GM13977 (cell line): ENCODE measurements around the gene CEBPE.

Source experiments
- DNase-seq: peaks from one replicate; pipeline ENCODE4 v3.0.0; 2012; ENCODE audit warnings: low spot score
- CTCF ChIP-seq: IDR thresholded peaks from 2 replicates; pipeline ENCODE4 v1.5.1; 2012; ENCODE audit warnings: mild to moderate bottlenecking, control low read depth; ENCODE audit not compliant: insufficient read depth; ENCODE audit errors: extremely low read depth, missing control alignments
- in situ Hi-C: fragments of 300-500 bp; cut with MboI; formaldehyde crosslinking; loops from one replicate; pipeline ENCODE4 v1.12.0; 2022; ENCODE audit warnings: low sequenced_read_pairs, low pct_unique_long_range_greater_than_20kb, mixed read lengths, inconsistent platforms; ENCODE audit not compliant: unreplicated experiment

CEBPE gene

DNA sequence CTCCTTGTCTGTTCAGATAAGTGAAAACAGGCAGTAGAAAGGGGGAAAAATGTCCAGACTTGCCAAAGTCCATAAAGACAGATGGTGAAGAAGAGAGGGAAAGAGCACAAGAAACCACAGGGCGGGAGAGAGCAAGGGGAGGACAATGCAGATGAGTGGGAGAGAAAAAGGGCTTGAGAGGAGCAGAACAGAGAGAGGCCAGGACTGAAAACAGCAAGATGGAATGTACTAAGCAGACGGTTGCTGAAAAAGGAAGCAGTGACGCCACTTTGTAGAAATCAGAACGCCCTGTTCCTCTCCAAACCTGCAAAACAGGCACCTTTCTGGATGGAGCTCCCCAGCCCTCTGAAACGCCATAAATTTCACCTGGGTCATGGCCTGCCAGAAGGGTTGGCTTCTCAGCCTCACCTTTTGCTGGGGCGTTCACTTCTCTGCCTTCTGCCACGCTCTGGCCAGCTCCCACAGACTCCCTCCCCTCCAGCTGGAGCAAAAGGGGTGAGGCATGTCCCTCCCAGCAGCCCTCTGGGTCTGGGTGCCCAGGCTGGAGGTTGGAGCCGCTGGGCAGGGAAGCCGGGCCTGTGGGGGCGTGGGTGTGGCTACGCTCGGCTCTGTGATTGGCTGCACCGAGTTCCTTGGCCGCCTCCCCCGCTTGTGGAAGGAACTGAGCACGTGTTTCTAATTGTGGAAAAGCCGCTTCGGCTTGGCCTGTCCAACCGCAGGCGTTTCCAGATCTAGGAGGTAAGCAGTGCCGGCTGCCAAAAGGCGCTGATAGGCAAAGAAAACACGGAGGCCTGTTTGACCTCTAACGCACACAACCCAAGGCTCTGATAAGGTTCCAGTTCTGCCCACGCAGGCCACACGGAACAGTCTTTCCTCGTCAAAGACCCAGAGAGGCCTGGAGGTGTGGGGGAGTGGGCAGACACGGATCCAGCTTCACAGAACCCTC, 35.1 kb upstream of the CEBPE start:
- no peak for TF ChIP-seq CTCF
- DNase-seq: no peak
- in situ Hi-C loops: no loop called here

DNA sequence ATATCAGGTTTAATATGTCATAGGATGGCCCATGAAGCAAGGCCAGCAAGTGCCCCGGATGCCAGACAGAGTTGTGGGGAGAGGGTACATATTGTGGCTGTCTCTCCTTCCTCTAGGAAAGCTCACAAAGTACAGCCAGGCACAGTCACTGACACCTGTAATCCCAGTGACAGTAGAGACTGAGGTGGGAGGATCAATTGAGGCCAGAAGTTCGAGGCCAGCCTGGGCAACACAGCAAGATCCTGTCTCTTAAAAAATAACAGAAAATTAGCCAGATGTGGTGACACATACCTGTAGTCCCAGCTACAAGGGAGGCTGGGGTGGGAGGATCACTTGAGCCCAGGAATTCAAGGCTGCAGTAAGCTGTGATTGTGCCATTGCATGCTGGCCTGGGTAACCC, 32.3 kb upstream of the CEBPE start:
- no peak for DNase-seq
- TF ChIP-seq CTCF: no peak
- in situ Hi-C loops: no loop called here

DNA sequence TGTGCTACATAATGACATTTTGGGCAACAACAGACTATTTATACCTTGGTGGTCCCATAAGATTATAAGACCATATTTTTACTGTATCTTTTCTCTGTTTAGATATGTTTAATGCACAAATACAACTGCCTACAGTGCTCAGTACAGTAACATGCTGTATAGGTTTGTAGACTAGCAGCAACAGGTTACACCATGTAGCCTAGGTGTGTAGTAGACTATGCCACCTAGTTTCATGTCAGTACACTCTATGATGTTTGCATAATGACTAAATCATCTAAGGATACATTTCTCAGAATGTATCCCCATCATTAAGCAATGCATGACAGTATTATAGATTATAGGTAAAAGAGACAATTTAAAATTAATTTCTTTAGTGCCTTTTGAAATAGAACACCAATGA, 30.7 kb upstream of the CEBPE start:
- TF ChIP-seq CTCF: no peak
- no peak for DNase-seq
- in situ Hi-C loops: no loop called here

DNA sequence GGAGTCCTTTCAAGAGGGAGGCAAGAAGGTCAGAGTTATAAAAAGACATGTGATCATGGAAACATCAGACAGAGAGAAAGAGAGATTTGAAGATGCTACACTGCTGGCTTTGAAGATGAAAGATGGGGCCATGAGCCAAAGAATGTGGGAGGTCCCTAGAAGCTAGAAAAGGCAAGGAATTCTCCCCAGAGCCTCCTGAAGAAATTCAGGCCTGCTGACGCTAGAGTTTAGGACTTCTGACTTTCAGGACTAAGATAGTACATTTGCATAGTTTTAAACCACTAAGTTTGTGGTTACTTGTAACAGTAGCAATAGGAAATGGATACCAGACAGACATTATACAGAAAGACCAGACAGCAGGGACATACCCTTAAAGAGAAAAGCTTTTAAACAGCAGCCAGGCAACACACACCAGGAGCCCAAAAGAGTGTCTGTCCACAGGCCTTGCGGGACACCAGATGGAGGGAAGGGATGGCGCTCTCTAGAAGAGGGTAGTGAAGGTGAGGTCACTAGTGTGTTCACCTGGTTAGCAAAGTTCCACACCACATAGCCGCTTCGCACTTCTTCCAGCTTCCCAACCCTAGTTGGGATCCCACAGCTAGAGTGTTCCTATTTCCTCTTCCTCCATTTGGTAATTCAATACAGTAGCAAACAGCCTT, 29.7 kb upstream of the CEBPE start:
- in situ Hi-C loops: no loop called here
- DNase-seq: no peak
- no peak for TF ChIP-seq CTCF

DNA sequence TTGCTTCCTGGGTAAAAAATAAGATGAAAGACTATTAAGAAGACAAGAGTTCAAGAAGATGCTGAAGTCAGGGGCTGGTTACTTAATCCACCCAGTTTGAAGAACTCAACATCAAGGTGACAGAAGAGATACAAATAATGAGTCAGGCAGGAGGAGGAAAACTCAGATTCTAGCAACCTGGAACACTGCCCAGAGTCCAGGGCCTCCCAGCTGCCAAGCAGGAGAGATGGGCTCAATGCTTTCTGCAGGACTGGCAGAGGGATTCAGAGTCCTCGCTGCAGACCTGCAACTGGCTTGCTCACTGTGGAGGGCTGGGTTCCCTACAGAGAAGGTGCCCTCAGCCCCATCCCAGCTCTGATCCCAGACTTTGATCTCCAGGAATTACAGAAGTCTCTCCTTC, 28.6 kb upstream of the CEBPE start:
- TF ChIP-seq CTCF: no peak
- in situ Hi-C loops: no loop called here
- no peak for DNase-seq

GRCh38 chr14:23146980-23147379, 27.9 kb upstream of the CEBPE start:
- TF ChIP-seq CTCF: no peak
- DNase-seq: no peak
- in situ Hi-C loops: no loop called here
